Stimulated activated CD4-positive, alpha-beta T cell treated with anti-CD3 and anti-CD28 coated beads, Interleukin-2, amount 100 ng/mL, for 4 hours (primary cell): Measurements from ENCODE around the gene FAF1.
"Not testable (repeated sequence)": the region's sequence is repeated elsewhere in the genome, so short reads cannot be mapped to it uniquely, and the experiment has no call there.

ENCODE experiments used
- DNase-seq: peaks from one replicate; pipeline ENCODE4 v3.0.0-alpha.2; 2020; ENCODE audit warnings: low read depth

FAF1 gene

DNA sequence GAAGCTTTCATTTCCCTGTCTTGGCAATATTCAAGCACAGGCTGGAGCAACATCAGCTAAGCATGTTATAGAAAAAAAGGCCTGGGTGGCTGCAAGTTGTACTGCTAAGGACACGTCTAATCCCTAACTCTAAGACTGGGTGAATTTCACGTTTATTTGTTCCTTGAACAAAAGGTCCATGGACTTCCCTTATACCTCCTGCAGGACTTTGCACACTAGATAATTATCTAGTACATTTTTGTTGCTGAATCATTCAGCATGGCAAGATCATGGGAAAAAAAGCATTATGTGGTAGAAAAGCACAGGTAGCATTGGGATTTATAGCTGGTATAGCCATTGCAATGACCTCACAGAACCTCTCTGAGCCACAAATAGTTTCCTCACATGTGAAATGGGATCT is 406.1 kb downstream of the FAF1 start:
- DNase-seq, result no peak

DNA sequence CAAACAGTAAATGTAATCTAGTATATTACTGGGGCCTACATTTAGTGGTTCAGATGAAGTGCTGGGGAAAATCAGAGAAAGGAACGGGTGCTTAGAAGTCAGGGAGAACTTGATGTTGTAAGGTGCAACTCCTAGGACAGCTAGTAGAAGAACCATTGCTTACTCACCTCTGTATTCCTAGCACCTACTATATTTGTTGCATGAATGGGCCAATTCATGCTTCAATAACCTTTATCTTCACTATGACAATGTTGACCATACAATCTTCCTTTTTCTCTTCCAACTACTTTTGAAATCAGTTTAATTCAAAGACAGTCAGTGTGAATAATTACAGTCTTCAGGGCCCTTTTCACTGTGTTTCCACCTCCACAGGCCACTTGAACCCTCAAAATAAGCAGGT is 411.8 kb downstream of the FAF1 start:
- DNase-seq, result no peak

DNA sequence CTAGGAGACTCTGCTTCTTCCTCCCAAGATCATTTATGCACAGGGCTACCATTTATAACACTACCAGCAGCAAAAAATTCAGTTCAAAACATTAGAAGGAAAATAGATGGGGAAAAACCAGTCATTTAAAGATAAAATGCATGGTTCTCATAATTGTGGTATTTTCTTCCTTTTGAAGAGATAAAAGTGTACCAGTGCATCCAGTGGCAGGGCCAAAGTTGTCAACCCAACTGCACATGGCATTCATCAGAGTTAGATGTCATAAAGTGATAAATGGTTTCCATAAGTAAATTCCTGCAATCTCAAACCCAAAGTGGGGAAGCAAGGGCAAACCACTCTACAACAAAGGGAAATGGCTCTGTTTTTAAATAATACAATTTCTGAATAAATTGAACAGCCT is 417.7 kb downstream of the FAF1 start:
- DNase-seq, result no peak

DNA sequence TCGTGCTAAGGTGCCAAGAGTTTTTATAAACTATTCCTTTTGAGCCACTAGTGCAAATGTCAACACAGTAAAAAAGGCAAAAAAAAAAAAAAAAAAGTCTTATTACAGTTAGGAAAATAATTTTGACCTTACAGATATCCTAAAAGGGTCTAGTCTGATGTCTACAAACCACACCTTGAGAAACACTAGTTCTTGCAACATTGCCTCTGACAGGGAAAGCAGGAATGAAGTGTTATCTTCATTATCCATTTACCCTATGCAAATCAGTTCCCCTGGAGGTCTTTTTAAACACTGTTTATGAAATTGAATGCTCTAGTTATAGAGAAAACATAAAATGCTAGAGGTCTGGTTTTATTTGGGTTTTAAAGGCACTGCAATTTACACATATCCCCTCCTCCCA is 421.6 kb downstream of the FAF1 start:
- no peak for DNase-seq

DNA sequence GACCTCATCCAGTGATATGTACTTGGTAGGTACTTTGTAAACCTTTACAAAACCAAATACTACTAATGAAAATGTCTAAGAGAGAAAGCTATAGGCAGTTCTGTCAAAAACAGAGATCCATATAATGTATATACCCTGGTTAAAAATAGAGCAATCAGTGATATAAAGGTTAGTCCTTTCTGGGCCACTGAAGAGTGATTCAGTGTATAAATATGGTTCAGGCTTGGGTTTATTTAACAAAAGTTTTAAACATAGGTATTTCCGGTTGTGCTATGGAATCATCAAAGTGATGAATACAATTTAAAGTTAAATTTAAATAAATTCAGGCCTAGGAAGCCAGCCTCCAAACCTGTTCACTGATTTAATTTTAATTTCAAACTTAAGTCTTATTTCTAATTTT is 428.5 kb downstream of the FAF1 start:
- no peak for DNase-seq

DNA sequence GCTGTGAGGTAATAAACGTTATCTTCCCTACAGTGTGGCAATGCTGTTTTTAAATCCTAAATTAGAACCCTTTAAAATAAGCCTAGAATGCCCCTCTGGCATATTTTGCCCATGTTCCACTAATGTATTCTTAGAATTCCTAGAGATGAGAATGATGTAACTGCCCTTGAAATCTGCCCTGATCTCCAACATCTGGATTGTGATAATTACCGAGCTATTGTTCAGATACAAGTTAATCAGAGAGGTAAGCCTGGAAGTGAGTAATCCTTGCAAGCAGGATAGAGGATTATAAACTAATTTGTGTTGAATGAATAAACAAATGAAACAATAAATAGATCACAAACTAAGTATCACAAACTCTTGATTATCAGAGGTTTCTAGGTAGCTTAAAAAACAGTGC is 429.0 kb downstream of the FAF1 start:
- DNase-seq, result no peak

DNA sequence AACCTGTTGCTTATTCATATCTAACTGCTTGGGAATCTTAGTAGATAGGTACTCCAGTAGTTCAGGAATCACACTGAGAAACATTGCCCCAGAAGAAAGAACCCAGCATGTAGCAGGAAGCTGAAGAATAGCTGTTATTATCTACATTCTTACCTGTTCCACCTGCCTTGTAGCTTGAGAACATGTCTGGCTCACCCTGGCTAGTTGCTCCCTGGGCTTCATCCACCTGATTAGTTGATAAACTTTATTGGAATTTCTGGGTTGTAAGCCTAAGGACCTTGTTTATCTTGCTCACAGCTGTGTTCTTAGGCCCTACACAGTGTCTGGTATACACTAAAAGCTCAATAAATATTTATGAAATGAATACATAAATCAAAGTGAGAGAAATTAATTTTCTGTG is 430.6 kb downstream of the FAF1 start:
- DNase-seq, result no peak

DNA sequence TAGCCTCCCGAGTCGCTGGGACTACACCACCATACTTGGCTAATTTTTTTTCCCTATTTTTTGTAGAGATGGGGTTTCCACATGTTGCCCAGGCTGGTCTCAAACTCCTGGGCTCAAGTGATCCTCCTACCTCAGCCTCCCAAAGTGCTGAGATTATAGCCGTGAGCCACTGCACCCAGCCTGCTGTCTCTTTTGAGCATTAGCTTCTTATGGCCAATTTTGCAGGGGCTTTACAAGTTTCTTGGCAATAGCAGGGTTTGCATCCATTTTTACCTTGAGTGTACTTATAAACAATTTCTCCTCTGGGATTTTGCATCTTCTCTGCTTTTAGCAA is 432.1 kb downstream of the FAF1 start:
- not testable (repeated sequence) for DNase-seq

DNA sequence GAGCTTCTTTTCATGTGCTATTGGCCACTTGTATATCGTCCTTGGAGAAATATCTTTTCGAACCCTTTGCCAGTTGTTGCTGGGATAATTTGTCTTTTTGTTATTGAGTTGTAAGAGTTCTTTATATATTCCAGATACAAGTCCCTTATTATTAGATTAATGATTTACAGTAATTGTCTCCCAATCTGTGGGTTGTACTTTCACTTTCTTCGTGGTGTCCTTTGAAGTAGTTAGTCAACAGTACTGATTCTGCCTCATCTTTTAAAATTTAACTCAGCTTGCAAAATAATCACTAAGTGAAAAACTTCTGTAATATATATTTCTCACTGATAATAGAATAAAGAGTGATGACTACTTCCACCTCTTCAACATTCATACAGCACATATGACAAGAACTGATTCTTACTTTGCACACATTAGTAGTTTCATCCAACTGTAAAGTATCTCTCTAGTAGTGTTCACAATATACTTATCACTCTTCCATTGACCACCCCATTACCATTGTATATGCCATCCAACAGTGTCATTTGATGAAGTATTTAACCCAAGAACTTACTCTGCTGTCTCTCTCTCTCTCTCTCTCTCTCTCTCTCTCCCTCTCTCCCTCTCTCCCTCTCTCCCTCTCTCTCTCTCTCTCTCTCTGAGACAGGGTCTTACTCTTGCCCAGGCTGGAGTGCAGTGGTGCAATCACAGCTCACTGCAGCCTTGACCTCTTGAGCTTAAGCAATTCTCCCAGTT is 432.6 kb downstream of the FAF1 start:
- no peak for DNase-seq

DNA sequence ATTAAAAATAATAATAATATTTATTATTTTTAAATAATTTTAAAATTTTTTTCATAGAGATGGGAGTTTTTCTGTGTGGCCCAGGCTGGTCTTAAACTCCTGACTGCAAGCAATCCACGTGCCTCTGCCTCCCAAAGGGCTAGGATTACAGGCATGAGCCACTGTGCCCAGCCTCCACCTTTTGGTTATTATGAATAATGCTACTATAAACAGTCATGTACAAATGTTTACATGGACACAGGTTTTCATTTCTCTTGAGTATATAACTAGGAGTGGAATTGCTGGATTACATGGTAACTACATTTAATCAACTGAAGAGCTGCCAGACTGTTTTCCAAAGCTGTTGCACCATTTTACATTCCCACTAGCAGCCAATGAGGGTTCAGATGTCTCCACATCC is 433.6 kb downstream of the FAF1 start:
- no peak for DNase-seq

DNA sequence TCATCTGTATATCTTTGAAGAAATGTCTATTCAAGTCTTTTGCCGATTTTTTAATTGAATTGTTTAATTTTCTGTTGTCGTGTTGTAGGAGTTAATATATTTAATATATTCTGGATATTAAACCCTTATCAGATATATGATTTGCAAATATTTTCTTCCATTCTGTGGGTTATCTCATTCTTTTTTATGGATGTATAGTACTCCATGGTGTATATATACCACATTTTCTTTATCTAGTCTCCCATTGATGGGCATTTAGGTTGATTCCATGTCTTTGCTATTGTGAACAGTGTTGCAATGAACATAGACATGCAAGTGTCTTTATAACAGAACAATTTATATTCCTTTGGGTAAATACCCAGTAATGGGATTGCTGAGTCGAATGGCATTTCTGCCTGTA is 436.5 kb downstream of the FAF1 start:
- DNase-seq, result no peak

DNA sequence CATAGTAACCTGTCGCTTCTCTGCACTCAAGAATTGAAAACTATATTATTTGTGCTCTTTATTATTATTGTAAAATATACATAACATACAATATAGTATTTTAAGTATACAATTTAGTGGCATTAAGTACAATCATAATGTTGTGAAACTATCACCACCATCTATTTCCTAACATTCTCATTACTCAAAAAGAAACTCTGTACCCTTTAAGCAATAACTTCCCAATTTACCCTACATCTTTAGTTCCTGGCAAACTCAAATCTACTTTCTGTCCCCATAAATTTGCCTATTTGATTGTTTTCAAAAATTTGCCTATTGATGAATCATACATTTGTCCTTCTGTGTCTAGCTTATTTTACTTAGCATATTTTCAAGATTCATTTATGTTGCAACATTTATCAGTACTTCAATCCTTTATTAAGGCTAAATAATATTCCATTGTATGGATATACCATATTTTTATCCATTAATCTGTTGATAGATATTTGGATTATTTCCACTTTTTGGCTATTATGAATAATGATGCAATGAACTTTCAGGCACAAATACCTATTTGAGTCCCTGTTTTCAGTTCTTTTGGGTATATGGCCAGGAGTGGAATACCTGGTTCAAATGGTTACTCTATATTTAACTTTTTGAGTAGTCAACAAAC is 437.2 kb downstream of the FAF1 start:
- no peak for DNase-seq

DNA sequence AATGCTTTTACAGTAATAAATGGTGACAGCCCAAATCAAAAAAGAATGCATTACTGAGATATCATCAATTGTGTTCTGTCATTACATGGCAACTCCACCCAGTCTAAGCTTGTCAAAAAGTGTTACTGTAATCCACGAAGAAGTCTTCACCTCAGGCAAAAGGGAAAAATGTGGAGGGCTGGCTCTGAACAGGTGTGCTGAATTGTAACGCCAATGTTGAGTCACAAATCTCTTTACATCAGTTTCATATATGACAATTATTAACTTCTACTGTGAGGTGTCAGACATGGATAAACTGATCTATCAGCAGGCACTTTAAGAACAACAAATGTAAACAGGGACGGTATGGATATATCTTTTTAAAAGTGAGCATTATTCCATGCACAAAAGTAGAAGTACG is 438.4 kb downstream of the FAF1 start:
- DNase-seq, result no peak

DNA sequence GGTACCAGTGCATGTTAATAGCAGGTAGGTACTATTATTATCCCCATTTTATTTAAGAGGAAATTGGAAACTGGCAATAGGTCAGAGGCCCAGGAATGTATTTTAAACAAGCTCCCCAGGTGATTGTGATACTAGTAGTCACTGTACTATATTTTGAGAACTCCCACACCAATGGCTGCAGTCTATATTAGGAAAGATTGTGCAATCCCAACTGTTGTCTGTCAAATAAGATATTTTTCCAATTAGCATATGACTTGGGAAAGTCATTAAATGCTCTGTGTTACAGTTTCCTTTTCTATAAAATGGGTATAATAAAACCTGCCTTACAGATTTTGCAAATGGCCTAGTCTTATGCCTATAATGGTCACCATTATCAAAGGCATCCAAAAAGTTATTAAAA is 442.6 kb downstream of the FAF1 start:
- no peak for DNase-seq

DNA sequence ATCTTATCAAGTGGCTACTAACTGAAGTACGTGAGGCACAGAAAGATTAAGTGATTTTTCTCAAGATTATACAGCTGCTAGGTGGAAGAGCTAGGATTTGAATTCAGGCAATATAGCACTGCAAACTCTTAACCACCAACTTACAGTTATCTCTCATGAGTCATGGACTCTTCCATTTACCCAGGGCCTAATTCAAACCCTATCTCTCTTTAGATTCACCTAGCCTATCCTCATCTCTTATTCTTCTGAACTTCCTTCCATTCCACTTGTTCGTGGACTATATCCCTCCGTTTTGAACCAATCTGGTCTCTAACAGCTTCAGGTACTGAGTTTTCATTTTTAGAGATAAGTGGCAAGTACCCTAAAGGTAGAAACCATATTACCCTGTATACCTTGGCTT is 444.0 kb downstream of the FAF1 start:
- DNase-seq, result no peak

DNA sequence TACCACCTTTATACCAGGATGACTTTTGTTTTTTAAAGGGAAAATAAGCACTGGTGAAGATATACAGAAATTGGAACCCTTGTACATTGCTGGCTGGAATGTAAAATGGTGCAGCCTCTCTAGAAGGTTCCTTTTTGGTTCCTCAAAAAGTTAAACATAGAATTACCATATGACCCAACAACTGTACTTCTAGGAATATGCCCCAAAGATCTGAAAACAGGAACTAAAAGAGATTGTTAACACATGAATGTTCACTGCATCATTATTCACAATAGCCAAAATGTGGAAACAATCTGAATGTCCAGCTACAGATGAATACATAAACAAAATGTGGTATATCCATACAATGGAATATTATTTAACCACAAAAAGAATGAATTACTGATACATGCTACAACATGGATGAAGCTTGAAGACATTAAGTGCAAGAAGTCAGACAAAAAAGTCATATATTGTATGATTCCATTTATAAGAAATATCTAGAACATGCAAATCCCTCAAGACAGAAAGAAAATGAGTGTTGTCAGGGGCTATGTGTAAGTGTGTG is 452.0 kb downstream of the FAF1 start:
- no peak for DNase-seq

DNA sequence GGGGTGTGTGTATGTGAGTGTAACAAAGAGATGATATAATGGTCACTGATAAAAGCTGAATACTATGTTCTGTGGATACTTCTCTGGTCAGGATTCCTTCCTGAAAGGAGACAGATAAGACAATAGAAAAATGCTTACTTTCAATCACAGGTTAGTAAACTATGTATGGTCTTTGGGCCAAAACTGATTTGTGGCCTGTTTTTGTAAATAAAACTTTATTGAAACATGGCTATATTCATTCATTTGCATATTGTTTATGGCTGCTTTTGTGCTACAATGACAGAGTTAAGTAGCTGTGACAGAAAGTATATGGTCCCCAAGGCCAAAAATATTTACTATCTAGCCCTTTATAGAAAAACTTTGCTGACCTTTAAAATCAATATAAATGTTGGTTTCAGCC is 454.6 kb downstream of the FAF1 start:
- DNase-seq, result no peak

DNA sequence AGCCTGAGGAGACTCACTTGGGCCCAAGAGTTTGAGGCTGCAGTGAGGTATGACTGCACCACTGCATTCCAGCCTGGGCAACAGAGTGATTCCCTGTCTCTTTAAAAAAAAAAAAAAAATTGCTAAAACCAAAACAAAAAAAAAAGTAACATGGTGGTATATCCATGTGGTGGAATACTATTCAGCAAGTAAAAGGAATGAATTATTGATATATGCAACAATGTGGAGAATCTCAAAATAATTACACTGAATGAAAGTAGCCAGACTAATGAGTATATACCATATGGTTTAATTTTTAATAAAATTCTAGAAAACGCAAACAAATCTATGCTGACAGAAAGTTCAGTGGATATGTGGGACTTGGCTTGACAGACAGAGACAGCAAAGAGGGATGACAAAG is 456.6 kb downstream of the FAF1 start:
- no peak for DNase-seq

DNA sequence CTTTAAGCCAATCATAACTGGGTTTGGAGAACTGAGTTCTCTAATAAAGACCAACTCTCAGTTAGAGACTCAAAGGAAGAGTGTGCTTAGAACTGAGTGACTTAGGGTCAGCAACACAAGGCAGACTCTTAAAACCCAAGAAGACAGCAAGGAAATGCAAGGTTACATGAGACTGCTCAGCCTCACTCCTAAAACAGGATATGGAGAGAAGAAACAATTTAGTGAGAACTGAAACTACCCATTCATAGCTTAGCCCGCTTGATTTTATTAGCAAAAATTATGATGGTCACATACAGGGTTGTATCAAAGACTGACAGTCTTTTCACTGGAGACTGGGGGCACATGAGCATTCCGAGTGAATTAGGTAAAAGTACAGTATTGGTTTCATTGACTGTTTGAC is 457.9 kb downstream of the FAF1 start:
- no peak for DNase-seq

DNA sequence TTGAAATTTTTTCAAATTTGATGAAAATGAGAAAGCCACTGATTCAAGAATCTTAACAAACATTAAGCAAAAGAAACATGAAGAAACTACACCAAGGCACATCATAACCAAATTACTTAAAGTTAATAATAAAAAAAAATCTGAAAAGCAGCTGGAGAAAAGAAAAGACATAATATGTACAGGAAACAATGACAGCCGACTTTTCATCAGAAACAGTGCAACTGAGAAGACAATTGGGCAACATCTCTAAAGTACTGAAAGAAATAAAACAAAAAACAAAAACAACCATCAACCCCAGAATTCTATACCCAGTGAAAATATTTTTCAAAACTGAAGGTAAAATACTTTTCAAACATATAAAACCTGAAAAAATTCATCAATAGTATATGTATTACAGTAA is 463.1 kb downstream of the FAF1 start:
- DNase-seq, result no peak

DNA sequence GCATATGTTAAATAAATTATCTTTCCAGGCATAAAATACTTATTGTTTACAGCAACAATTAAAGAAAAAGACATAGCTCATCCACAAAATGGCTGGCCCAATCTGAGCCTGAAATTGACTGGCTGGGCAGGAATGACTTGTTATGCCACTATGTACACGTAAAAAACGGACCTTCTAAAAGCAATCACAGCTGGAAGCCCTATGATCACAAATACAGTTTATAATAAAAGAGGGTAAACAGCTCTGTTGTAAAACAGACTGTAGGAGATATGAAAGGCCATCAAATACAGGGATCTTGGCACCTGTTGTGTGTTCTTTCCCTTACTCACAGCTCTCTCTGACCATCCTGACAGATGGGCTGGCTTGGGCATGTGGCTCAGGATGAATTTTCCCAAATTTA is 466.4 kb downstream of the FAF1 start:
- DNase-seq, result no peak

DNA sequence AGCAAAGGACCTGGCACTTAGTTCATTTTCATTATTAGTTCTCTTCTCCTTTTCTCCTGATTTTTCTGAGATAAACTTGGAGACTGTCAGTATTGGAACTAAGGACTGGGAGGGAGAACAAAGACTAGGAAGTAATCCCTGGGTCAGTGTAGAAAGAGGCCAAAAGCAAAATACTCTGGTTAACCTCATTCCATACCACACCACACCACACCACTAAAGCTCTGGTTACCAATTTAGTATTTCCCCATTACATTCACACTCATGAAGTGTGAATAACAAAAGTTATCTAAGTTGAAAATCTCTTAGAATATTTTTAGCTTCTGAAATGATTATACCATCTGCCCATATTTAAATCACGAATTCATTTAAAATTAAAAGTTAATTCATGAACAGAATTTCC is 467.9 kb downstream of the FAF1 start:
- DNase-seq, result no peak

DNA sequence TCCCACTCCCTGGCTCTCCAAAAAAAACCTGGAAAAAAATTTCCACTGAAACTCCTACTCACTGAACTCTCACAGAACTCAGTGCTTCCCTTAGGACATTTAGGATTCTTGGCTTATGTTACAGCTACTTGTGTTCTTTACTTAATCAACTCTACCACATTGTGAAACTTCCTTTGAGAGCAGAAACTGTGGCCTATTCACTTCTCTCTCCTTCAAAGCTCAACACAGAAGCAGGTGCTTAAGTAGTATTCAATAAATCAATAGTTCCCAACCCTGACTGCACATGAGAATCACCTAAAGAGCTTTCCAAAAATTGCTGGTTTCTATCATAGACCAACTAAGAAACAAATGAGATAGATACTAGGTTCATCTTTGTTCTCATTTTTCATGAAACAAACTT is 468.9 kb downstream of the FAF1 start:
- no peak for DNase-seq

DNA sequence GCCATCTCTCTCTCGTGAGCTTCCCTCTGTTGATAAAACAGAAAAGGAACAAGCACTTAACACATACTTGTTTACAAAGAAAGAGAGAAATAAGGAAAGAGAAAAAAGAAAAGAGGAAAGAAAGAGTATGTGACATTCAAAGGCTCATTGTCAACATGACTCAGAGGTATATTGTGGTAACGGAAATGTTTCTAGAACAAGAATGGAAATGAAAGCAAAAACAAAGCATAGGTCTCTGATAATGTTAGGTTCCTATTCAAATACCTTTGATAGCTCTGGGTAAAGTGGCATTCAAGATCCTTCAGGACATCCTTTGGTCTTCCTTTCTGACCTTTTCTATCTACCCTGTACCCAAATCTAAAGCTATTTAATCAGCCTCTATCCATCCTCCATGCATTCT is 469.4 kb downstream of the FAF1 start:
- DNase-seq, result no peak
